ENCODE data around the gene DNMBP.
"Not testable (repeated sequence)": the region's sequence is repeated elsewhere in the genome, so short reads cannot be mapped to it uniquely, and the experiment has no call there.

DNA sequence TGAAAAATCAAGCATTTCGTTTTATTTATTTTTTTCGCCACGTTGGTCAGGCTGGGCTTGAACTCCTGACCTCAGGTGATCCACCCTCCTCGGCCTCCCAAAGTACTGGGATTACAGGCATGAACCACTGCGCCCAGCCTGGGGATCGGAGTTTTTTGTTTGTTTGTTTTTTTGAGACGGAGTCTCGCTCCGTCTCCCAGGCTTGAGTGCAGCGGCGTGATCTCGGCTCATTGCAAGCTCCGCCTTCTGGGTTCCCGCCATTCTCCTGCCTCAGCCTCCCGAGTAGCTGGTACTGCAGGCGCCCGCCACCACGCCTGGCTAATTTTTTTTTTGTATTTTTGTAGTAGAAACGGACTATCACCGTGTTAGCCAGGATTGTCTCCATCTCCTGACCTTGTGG lies 2.2 kb upstream of the DNMBP start:
- TF ChIP-seq ATF1 (CRISPR knock-in tag; IDR thresholded peaks at IDR 0.05); ESRRA (CRISPR knock-in tag; IDR thresholded peaks at IDR 0.05; ENCODE audit: borderline replicate concordance); MAX (CRISPR knock-in tag; IDR thresholded peaks at IDR 0.05): not testable (repeated sequence)
- TF ChIP-seq, protein P1, sequence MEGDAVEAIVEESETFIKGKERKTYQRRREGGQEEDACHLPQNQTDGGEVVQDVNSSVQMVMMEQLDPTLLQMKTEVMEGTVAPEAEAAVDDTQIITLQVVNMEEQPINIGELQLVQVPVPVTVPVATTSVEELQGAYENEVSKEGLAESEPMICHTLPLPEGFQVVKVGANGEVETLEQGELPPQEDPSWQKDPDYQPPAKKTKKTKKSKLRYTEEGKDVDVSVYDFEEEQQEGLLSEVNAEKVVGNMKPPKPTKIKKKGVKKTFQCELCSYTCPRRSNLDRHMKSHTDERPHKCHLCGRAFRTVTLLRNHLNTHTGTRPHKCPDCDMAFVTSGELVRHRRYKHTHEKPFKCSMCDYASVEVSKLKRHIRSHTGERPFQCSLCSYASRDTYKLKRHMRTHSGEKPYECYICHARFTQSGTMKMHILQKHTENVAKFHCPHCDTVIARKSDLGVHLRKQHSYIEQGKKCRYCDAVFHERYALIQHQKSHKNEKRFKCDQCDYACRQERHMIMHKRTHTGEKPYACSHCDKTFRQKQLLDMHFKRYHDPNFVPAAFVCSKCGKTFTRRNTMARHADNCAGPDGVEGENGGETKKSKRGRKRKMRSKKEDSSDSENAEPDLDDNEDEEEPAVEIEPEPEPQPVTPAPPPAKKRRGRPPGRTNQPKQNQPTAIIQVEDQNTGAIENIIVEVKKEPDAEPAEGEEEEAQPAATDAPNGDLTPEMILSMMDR (IDR thresholded peaks at IDR 0.05), result not testable (repeated sequence)
